22Rv1 (cell line): ENCODE data around the gene STIM1.

Experiments
- H3K27ac ChIP-seq: fragments of 450-650 bp; 2 replicates; pipeline ENCODE4 v1.5.1; 2017
- ZFX ChIP-seq: fragments of 450-650 bp; IDR thresholded peaks from 2 replicates; pipeline ENCODE4 v1.6.1; 2017; ENCODE audit warnings: antibody characterized with exemption, borderline replicate concordance
- TF ChIP-seq, protein P1 (sequence below): fragments of 450-650 bp; IDR thresholded peaks from 2 replicates; pipeline ENCODE4 v1.5.1; 2017; ENCODE audit warnings: mild to moderate bottlenecking

Gene STIM1

DNA sequence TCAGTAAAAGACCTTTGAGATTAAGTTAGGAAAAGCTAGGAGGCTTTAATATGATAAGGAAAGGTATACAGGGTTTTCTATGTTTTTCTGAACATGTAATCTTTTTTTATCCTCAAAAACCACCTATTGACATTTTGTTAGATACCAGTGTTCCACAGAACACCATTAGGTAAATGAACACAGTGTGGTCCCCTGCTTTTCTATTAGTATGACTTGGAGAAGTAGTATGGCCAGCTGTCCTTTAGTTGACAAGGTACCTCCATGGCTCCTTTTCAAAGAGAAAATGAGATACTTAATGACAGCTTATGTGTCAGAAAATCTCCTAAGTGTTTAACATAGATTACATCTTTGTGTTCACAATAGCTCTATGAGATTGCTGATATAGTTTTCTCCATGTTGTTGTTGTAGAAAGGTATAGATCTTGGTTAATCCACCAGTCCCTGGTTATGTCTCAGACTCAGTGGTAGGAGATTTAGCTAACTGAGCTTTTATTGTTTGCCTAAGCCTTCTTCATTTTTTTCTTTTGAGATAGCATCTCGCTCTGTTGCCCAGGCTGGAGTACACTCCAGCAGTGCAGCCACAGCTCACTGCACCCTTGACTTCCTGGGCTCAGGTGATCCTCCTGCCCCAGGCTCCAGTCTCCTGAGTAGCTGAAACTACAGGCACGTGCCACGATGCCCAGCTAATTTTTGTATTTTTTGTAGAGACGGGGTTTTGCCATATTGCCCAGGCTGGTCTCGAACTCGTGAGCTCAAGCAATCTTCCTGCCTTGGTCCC is 46.0 kb downstream of the STIM1 start:
- TF ChIP-seq, protein P1, sequence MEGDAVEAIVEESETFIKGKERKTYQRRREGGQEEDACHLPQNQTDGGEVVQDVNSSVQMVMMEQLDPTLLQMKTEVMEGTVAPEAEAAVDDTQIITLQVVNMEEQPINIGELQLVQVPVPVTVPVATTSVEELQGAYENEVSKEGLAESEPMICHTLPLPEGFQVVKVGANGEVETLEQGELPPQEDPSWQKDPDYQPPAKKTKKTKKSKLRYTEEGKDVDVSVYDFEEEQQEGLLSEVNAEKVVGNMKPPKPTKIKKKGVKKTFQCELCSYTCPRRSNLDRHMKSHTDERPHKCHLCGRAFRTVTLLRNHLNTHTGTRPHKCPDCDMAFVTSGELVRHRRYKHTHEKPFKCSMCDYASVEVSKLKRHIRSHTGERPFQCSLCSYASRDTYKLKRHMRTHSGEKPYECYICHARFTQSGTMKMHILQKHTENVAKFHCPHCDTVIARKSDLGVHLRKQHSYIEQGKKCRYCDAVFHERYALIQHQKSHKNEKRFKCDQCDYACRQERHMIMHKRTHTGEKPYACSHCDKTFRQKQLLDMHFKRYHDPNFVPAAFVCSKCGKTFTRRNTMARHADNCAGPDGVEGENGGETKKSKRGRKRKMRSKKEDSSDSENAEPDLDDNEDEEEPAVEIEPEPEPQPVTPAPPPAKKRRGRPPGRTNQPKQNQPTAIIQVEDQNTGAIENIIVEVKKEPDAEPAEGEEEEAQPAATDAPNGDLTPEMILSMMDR: no peak
- TF ChIP-seq ZFX: no peak
- no peak overlapping the region for H3K27ac ChIP-seq

DNA sequence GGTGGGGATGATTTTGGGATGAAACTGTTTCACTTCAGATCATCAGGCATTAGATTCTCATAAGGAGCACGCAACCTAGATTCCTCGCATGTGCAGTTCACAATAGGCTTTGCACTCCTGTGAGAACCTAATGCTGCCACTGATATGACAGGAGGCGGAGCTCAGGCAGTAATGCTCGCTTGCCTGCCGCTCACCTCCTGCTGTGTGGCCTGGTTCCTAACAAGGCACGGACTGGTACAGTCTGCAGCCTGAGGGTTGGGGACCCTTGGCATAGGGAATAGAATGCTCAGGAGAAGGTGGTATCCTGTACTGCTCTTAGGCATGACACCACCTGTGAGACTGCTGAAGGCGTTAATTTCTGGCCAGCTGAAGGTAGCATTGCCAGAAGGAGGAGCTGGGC is 47.0 kb downstream of the STIM1 start:
- H3K27ac ChIP-seq: no peak overlapping the region
- no peak for TF ChIP-seq ZFX
- TF ChIP-seq, protein P1: no peak

DNA sequence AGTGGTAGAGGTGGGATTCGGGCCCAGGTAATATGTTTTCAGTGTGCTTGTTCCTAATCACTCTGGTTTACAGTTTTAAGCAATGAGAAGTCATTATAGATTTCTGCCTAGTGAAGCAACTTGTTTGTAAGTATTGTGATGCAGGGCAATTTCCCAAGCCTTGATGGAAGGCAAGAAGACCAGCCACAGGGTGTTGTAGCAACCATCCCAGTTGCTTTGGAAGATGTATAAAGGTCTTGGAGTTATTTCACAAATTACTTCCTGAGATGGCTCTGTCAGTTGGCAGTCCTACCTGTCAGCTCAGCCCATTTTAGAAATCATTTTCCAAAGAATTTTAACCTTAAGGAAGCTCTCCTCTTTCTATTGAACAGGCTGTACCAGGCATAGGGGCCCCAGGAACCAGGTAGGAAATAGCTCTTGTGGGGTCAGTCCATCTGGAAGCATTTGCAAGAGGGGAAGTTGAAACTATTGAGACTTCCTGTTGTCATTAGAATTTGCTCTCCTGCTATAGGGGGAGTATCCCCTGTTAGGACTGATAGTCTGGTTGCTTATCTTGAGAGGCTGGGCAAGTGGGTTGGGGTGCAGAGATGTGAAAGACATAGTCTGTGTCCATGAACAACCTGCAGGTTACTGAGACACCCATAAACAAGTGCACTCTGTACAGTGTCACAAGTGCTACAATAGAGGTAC is 47.9 kb downstream of the STIM1 start:
- no peak overlapping the region for H3K27ac ChIP-seq

DNA sequence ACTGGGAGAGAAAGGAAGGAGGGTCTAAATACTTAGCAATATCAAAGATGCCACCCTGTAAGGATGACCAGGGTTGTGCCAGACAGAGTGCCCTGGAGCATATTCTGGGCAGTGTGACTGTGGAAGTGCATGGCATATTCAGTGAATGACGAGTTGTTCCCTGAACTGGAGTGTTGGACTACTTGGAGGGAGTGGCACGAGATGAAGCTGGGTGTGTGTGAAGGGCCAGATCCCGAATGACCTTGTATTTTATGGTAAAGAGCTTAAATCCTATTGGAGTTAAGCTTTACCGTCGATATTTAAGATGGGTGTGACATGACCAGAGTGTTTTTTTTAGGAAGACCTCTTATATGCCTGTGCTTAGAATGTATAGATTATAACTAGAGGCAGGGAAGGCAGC is 48.8 kb downstream of the STIM1 start:
- TF ChIP-seq ZFX: no peak
- TF ChIP-seq, protein P1: no peak
- no peak overlapping the region for H3K27ac ChIP-seq

More for the DNA sequence above, 47.9 kb downstream of the STIM1 start:
- no peak for TF ChIP-seq ZFX
- TF ChIP-seq, protein P1: no peak

DNA sequence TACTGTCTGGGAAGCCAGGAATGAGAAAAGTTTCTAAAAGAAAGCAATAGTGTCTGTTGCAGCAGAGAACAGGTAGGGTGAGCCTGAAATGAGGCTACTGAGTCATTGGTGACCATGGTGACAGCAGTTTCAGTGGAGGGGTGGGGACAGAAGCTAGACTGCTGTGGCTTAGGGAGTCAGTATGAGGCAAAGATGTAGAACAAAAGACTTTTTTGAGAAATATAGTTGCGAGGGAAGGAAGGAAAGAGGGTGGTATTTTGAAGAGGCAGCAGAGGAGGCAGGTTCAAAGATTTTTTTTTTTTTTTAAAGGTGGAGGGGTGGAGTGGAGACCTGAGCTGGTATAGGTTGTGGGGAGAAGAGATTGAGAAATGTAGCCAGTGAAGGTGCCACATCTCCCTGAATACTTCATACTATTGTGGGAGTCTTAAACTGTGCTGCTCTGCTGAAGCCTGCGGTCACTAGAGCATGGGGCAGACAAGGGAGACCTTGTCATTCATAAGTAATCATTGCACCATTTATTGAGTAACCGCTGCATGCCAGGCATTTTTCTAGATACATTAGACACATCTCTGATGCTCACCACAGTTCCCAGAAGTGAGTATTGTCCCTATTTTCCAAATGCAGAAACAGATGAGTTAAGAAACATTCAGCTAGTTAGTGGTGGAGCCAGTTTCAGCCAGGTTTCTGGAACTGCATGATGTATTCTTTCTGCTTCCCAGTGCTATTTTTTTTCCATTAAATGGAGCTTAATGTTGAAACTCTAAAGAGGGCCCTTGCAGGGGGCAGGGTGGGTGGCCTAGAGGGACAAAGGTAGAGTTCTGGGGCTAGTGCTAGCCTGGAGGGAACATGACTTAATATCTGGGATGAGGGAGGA is 49.9 kb downstream of the STIM1 start:
- no peak overlapping the region for H3K27ac ChIP-seq
- TF ChIP-seq, protein P1: no peak
- TF ChIP-seq ZFX: no peak

DNA sequence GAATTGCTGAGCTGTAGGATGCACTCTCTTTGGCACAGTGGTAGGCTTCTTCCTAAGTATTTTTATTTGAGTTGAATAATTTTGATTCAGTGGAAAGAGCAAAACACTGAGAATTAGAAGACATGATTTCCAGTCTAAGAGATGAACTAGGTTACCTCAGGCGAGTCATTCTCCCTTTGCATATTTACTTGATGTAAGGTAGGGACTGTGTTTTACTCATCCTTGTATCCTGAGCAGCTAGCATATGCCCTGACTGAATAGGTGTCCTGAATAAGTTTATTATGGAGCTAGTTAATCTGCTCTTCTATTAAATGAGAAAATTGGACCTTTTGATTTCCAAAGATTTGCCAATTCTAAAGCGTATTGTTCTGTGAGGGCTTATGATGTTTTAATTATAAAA is 50.7 kb downstream of the STIM1 start:
- H3K27ac ChIP-seq: no peak overlapping the region
- TF ChIP-seq ZFX: no peak
- TF ChIP-seq, protein P1: no peak
